ENCODE measurements around the gene RTL1. TPM values are rescaled to one million over a fixed set of nuclear protein-coding genes. Genes with fewer than 3 reads are reported as not detected.

RTL1 gene
- total RNA-seq, 1 experiment from 2014 or later: not detected

DNA sequence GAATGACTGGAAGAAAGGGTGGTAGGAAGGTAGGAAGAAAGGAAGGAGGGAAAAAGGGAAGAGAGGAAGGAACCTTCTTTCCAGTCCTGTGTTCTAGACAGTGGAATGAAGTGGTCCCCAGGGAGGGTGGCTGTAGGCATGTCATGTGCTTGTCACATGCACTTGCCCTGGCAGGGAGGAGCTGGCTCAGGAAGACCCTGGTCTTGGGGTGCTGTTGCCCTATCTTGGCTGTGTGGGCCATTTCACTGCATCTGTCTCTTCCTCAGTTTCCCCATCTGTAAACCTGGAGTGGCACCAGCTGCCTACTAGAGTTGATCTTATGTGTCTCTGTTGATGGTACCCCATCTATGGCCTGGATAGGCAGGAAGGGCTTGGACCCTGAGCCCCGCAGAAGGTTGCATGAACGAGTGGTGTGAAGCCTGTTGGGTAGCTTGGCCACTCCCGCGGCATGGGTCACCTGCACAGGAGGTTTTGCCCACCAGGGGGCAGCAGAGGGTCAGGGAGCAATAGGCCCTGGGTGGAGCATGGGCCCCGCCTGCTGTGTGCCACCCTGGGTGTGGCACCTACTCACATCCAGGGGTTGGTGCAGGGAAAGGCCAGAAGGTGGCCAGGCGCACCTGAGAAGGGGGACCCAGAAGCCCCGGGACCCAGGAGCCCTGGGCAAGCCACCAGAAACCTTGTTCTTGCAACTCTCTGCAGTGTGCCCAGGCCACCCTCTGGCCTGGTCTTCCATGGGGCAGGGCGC is 52.5 kb downstream of the RTL1 start:
- H3K9me3 ChIP-seq (replicated peaks): no peaks in the 10 kb centered on the region
- H3K4me1 ChIP-seq (replicated peaks): peaks cover 11% of the 10 kb centered on the region
- no peak overlapping the region for H3K4me3 ChIP-seq
- peaks cover 30% of the 10 kb centered on the region for H3K36me3 ChIP-seq
- no peaks in the 10 kb centered on the region for H3K27me3 ChIP-seq (replicated peaks)
- DNase-seq (ENCODE audit: low read depth in 1 of 2, low spot score in 2 of 2): peak in 1 of 2 experiments; percentile 61
- H3K27ac ChIP-seq: no peak overlapping the region

DNA sequence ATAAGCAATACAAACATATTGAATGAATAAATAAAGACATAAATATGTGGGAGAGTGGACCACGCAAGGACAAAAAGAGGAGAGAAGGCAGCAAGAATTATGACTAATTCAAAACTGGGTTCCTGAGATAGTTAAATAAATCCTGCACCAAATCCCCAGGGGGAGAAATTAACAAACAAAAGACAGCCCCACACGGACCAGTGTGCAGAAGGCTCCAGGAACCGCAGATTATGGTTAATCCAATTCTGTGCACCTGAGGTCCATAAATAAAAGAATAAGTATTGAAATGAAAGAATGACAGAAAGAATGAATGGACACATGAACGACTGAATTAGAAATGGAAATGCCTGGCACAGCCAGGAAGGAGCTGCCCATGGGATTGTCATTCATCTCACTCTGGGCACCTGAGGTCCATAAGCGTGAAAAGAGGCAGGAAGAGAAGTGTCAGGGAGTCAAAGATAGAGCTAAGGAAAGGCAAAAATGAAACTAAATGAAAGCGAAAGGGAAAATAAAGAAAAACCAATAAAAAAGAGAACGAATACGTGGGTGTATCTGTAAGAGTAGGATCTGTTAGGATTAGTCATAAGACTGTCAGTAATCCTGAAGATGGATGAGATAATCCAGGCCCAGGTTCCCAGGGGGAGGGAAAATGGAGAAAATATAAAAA is 54.3 kb downstream of the RTL1 start:
- H3K4me1 ChIP-seq (replicated peaks): peaks cover 12% of the 10 kb centered on the region
- H3K27ac ChIP-seq: no peak overlapping the region

DNA sequence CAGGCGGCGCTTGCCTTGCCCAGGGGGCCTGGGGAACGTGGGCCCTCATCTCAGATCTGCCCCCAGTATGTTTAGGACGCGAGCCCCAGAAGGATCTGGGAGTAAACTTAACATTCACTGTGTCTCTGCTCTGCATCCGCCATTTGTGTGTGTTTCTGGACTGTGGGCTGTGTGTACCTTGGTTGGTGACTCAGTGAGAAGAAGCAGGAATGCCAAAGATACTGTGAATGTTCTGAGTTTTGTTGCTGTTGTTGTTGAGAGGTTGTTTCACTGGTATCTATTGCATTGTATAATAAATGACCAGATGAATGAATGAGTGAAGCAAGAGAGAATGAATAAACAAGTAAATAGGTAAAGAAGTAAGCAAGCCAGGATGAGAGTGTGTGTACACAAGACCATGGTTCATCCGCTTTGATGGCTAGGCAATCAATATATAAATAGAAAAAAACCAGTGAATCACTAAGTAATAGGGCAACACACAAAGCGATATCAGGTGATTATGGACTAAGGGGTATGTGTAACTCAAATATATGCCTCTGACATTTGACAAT is 57.1 kb downstream of the RTL1 start:
- Histone ChIP-seq H3K27ac (no peak overlapping the region), H3K9me3 (replicated peaks) (no peaks in the 10 kb centered on the region), H3K36me3 (peaks cover 36% of the 10 kb centered on the region)

More for the DNA sequence above, 54.3 kb downstream of the RTL1 start:
- H3K36me3 ChIP-seq: peaks cover 30% of the 10 kb centered on the region
- no peaks in the 10 kb centered on the region for H3K9me3 ChIP-seq (replicated peaks)
- no peak overlapping the region for H3K4me3 ChIP-seq
- no peaks in the 10 kb centered on the region for H3K27me3 ChIP-seq (replicated peaks)
- no peak for DNase-seq (ENCODE audit: low read depth in 1 of 2, low spot score in 2 of 2)

DNA sequence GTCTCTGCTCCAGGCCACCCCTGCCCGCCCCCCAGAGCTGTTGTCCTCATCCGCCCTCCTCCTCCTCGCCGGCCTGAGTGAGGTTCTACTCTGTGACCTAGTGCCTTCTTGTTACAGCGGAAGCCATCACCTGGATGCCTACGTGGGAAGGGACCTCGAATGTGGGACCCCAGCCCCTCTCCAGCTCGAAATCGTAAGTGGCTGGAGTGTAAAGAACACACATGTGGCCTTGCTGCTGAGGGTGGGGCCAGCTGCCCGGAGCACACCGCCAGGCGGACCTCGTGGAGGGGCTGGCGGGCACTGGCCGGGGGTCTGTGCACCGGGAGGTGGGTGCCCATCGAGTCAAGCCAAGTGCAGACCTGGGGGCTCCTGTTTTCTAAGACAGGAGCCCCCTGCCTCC is 58.2 kb downstream of the RTL1 start:
- DNase-seq (ENCODE audit: low read depth in 1 of 2, low spot score in 2 of 2): no peak
- Histone ChIP-seq H3K36me3 (peaks cover 37% of the 10 kb centered on the region), H3K27me3 (replicated peaks) (no peaks in the 10 kb centered on the region), H3K4me1 (replicated peaks) (peaks cover 28% of the 10 kb centered on the region), H3K4me3 (no peak overlapping the region), H3K27ac (no peak overlapping the region), H3K9me3 (replicated peaks) (no peaks in the 10 kb centered on the region)

More for the DNA sequence above, 57.1 kb downstream of the RTL1 start:
- Histone ChIP-seq H3K4me1 (replicated peaks) (peaks cover 28% of the 10 kb centered on the region), H3K27me3 (replicated peaks) (no peaks in the 10 kb centered on the region), H3K4me3 (no peak overlapping the region)
- DNase-seq (ENCODE audit: low read depth in 1 of 2, low spot score in 2 of 2): no peak

DNA sequence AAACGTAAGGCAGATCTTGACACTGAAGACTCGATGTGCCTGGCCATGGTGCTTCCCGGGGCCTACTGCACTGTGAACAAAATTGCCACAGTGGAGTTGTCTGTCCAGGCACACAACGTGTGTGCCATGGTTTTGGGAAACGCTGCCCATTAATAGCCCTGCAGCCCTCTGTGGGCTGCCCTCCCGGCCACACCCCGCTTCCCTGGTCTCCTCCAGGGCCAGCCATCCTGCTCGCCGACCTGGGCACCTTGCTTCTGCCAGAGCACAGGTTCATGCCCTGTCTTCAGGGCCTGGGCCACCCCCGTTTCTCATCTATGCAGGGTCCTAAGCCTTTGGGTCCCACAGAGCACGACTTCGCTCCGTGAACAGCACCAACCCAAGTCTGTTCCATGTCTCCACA is 58.7 kb downstream of the RTL1 start:
- Histone ChIP-seq H3K27me3 (replicated peaks) (no peaks in the 10 kb centered on the region), H3K27ac (no peak overlapping the region), H3K4me1 (replicated peaks) (peaks cover 28% of the 10 kb centered on the region), H3K9me3 (replicated peaks) (no peaks in the 10 kb centered on the region), H3K36me3 (peaks cover 42% of the 10 kb centered on the region), H3K4me3 (no peak overlapping the region)
- DNase-seq (ENCODE audit: low read depth in 1 of 2, low spot score in 2 of 2): no peak

DNA sequence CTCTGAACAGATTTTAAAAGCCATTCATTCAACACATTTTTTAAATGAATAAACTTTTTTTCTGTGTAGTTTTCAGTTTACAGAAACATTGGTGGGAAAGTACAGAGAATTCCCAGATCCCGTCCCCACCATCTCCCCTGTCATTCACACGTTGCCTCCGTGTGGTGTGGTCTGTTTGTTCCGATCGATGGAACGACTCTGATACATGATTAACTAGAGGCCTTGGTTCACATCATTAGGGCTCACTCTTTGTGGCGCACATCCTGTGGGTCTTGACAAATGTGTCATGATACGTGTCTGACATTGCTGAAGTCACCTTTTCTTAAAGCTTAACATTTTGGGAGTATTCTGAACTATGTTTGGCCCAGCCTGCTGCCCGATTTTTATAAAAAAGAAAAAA is 59.1 kb downstream of the RTL1 start:
- peaks cover 42% of the 10 kb centered on the region for H3K36me3 ChIP-seq
- H3K4me1 ChIP-seq (replicated peaks): peaks cover 28% of the 10 kb centered on the region
- no peaks in the 10 kb centered on the region for H3K9me3 ChIP-seq (replicated peaks)
- H3K4me3 ChIP-seq: no peak overlapping the region
- DNase-seq (ENCODE audit: low read depth in 1 of 2, low spot score in 2 of 2): no peak
- no peaks in the 10 kb centered on the region for H3K27me3 ChIP-seq (replicated peaks)
- H3K27ac ChIP-seq: no peak overlapping the region

DNA sequence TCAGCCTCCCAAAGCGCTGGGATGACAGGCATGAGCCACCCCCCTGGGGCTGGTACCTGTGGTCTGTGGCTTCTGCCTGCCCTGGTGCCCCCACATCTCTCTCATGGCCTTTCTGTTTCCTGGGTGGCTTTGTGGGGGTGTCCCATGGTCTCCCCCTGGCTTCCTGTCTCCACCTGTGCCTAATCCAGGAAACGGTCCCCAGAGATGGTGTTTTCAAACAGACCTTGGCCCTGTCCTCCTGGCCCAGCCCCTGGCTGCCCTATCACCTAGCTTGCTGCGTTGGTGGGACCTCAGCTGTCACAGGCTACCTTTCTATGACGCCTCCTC is 59.5 kb downstream of the RTL1 start:
- peaks cover 28% of the 10 kb centered on the region for H3K4me1 ChIP-seq (replicated peaks)
- H3K9me3 ChIP-seq (replicated peaks): no peaks in the 10 kb centered on the region
- H3K27ac ChIP-seq: no peak overlapping the region
- H3K27me3 ChIP-seq (replicated peaks): no peaks in the 10 kb centered on the region
- no peak overlapping the region for H3K4me3 ChIP-seq
- DNase-seq (ENCODE audit: low read depth in 1 of 2, low spot score in 2 of 2): no peak
- peaks cover 45% of the 10 kb centered on the region for H3K36me3 ChIP-seq

DNA sequence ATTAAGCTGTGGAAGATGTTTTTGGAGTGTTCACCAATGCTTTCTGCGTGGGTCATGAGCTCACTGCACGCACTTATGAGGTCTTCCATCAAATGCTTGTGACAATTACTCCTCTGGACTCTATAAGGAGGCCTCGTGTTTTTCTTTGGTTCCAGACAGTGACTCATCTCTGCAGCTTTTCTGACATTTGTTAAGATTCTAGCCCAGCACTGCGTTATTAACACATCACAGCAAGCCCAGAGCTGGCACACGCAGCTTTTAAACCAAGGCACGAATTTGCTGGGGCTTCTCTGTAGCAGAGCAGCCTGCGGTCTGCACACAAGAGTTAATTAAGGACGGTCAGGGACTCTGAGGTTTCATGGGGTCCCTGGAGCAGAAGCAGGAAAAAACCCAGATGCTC is 60.7 kb downstream of the RTL1 start:
- Histone ChIP-seq H3K27ac (no peak overlapping the region), H3K4me3 (no peak overlapping the region), H3K4me1 (replicated peaks) (peaks cover 25% of the 10 kb centered on the region), H3K9me3 (replicated peaks) (no peaks in the 10 kb centered on the region), H3K27me3 (replicated peaks) (no peaks in the 10 kb centered on the region), H3K36me3 (peaks cover 53% of the 10 kb centered on the region)
- peak in 1 of 2 experiments; percentile 50 for DNase-seq (ENCODE audit: low read depth in 1 of 2, low spot score in 2 of 2)

DNA sequence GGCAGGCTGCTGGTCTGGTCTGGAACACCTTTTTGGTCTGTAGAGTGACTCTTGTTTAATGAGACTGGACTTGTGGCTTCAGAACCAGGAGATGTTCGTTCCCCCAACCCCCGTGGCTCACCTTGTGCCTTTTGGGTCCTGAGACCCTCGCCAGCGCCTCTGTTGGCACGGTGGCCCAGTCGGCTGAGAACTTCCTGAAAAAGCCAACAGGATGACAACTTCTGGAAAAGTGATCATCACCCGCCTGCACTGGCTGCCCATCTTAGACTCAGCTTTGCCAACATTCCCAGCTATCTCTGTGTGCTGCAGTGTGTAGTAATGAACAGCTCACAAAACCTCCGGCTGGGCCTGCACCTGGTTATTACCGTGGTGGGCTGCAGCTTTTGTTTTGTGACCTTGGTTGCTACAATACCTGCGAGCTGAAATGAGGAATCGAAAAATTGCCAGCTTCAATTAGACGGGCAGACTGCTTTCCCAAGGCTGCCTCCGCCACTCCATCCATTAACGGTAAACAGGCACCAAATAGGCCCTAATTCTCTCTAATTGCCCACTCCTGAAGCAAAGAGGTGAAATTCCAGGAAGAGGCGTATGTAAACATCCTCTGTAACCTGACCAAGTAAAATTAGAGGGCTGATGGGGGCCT is 61.6 kb downstream of the RTL1 start:
- no peak for DNase-seq (ENCODE audit: low read depth in 1 of 2, low spot score in 2 of 2)
- no peak overlapping the region for H3K27ac ChIP-seq
- peaks cover 50% of the 10 kb centered on the region for H3K36me3 ChIP-seq
- no peaks in the 10 kb centered on the region for H3K9me3 ChIP-seq (replicated peaks)
- H3K27me3 ChIP-seq (replicated peaks): no peaks in the 10 kb centered on the region
- H3K4me1 ChIP-seq (replicated peaks): peaks cover 27% of the 10 kb centered on the region
- no peak overlapping the region for H3K4me3 ChIP-seq

DNA sequence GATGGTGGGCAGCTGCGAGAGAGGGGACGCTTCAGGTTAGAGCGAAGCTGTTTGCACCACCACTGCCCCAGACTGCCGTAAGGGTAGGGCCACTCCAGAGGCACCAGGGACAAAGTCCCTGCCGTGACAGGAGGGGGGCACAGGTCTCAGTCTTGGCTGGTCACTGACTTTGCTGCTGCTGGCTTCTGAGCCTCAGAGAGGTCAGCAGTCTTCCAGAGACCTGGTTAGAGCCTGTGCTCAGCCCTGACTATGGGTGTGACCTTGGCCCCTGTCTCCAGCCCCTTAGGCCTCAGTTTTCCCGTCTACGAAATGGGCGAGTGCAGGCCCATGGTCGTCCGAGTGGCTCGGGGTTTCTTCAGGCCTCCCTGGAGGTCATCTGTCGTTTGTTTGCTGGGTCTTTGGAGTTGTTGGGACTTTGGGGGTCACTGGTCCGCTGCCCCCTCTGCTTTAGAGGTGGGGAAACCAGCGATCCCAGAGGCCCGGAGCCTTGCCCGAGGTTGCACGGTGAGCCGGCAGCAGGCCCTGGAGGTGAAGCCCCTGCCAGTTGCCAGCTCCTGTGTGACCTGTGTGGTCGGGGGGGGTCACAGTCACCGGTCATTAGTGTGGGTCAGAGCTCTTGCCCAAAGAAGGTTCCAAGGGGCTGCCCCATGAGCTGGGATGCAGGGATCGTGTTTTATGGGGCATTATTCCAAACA is 62.3 kb downstream of the RTL1 start:
- Histone ChIP-seq H3K36me3 (peaks cover 50% of the 10 kb centered on the region), H3K4me3 (no peak overlapping the region), H3K27ac (no peak overlapping the region), H3K27me3 (replicated peaks) (no peaks in the 10 kb centered on the region), H3K4me1 (replicated peaks) (peaks cover 23% of the 10 kb centered on the region), H3K9me3 (replicated peaks) (no peaks in the 10 kb centered on the region)
- DNase-seq (ENCODE audit: low read depth in 1 of 2, low spot score in 2 of 2): no peak

DNA sequence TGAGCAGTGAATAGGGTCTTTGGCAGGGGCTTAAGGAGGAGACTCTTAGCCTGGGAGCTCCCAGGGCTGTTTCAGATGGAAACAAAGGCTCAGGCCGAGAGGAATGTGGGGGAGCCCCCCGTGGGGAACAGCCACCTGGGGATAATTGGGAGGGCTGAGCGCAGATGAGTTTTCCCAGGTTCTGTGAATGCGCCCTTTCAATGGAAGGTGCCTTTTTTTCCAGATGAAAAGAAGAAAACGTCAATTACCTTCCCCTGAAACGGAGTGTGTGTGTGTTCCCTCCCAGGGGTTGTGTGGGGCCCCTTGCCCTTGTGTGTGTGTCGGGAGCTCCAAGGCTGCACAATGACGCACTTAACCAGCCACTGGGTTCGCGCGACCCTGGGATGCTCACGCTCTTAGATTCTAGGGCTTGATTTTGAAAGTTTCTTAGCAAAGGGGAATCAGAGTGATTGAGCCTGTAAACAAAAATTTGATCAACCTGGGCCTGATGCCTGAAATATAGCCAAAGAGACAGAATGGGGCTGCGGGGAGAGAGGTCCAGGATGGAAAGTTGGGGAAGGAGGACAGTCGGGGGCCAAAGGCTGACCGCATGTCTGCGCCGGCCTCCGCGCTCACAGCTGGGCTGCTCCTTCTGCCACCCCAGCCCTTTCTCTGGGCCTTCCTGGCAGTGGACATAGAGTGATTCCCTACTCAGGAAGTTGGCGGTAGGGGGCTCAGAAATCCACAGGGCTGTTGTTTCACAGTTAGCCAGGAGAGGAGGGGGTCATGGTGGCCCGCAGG is 63.0 kb downstream of the RTL1 start:
- no peak for DNase-seq (ENCODE audit: low read depth in 1 of 2, low spot score in 2 of 2)
- Histone ChIP-seq H3K4me3 (no peak overlapping the region), H3K27ac (no peak overlapping the region), H3K27me3 (replicated peaks) (no peaks in the 10 kb centered on the region), H3K4me1 (replicated peaks) (peaks cover 20% of the 10 kb centered on the region), H3K36me3 (peaks cover 56% of the 10 kb centered on the region), H3K9me3 (replicated peaks) (no peaks in the 10 kb centered on the region)

DNA sequence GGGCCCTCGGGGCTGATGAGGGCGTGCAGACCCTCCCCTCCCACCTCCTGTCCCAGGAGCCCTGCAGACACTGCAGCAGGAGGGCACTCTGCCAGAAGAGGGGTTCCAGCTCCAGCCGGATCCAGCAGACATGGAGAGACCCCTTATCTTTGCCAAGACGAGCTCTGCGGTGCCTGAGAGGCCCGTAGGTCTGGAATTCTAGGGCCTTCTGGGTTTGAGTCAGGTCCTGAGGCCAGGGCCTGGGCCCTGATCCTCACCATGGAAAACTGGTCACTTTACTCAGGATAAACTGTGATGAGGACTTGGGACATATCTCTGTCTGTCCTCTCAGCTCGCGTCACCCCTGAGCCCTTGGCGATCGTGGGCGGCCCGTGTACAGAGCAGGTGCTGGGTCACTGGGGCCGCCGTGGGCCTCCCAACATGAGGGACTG is 63.8 kb downstream of the RTL1 start:
- Histone ChIP-seq H3K4me3 (no peak overlapping the region), H3K27ac (no peak overlapping the region), H3K36me3 (peaks cover 60% of the 10 kb centered on the region)

DNA sequence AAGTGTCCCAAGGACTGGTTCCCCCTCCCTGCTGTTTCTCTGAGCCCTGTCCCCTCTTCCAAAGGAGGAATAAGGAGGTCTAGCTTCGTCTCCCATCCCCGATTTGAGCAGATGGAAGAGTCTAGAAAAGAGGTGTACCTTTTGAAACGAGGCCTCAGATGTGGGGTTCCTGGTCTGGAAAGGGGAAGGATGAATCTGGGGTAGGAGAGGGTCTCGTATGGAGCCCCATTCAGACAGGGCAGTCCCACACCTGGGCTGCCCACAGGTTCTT is 64.3 kb downstream of the RTL1 start:
- Histone ChIP-seq H3K9me3 (replicated peaks) (no peaks in the 10 kb centered on the region), H3K4me3 (no peak overlapping the region), H3K27ac (no peak overlapping the region), H3K4me1 (replicated peaks) (peaks cover 20% of the 10 kb centered on the region), H3K36me3 (peaks cover 60% of the 10 kb centered on the region), H3K27me3 (replicated peaks) (no peaks in the 10 kb centered on the region)
- no peak for DNase-seq (ENCODE audit: low read depth in 1 of 2, low spot score in 2 of 2)

More for the DNA sequence above, 63.8 kb downstream of the RTL1 start:
- no peaks in the 10 kb centered on the region for H3K9me3 ChIP-seq (replicated peaks)
- peaks cover 20% of the 10 kb centered on the region for H3K4me1 ChIP-seq (replicated peaks)
- DNase-seq (ENCODE audit: low read depth in 1 of 2, low spot score in 2 of 2): no peak
- H3K27me3 ChIP-seq (replicated peaks): no peaks in the 10 kb centered on the region

All from SJSA1 (cell line).